H1 (cell line): ENCODE measurements around the gene MSTN. TPM values are rescaled to one million over a fixed set of nuclear protein-coding genes. Genes with fewer than 3 reads are reported as not detected.

Experiments used
- CTCF ChIA-PET: fragments of 300-600 bp; sonication (Branson Sonifier 250); formaldehyde crosslinking; loops from one replicate; lab custom pipeline; 2021; ENCODE audit not compliant: partially characterized antibody; lab: Charles Lee
- POLR2A ChIA-PET: fragments of 300-600 bp; sonication (Branson Sonifier 250); formaldehyde crosslinking; loops from one replicate; lab custom pipeline; 2021; ENCODE audit warnings: inconsistent platforms; ENCODE audit not compliant: partially characterized antibody; lab: Charles Lee
- DNase-seq, 2 experiments: peaks; one replicate each; pipeline versions ENCODE4 v3.0.0 to v3.0.0-alpha.2; 2010 to 2022; ENCODE audit warnings: low spot score in 2 of 2, low read depth in 1 of 2, mixed read lengths in 1 of 2
- FAIRE-seq: peaks from 2 replicates; lab custom pipeline; 2011; peaks lifted over from hg19 to GRCh38; lab: Jason Lieb, UNC
- H2AFZ ChIP-seq: 2 replicates; pipeline ENCODE4 v1.8.1; 2012; ENCODE audit warnings: low read length, inconsistent platforms
- H2AK5ac ChIP-seq: 2 replicates; pipeline ENCODE4 v1.6.1; 2013; ENCODE audit warnings: low read depth, low read length
- H2BK120ac ChIP-seq: replicated peaks from 2 replicates; pipeline ENCODE3; 2013; ENCODE audit warnings: low read depth, low read length, inconsistent platforms
- H2BK12ac ChIP-seq: 2 replicates; pipeline ENCODE4 v1.6.1; 2013; ENCODE audit warnings: low read depth, low read length
- H2BK15ac ChIP-seq: 2 replicates; pipeline ENCODE4 v1.6.1; 2013; ENCODE audit warnings: low read length
- H2BK20ac ChIP-seq: 2 replicates; pipeline ENCODE4 v1.6.1; 2013; ENCODE audit warnings: low read length
- H2BK5ac ChIP-seq: 2 replicates; pipeline ENCODE4 v1.6.1; 2013; ENCODE audit warnings: low read depth, low read length
- H3K14ac ChIP-seq: 2 replicates; pipeline ENCODE4 v1.6.1; 2013; ENCODE audit warnings: inconsistent platforms; ENCODE audit not compliant: insufficient read length
- H3K18ac ChIP-seq: 2 replicates; pipeline ENCODE4 v1.6.1; 2013; ENCODE audit warnings: low read length; ENCODE audit errors: extremely low read depth
- H3K23ac ChIP-seq: 2 replicates; pipeline ENCODE4 v1.6.1; 2013; ENCODE audit warnings: inconsistent platforms; ENCODE audit not compliant: insufficient read length
- H3K23me2 ChIP-seq: 2 replicates; pipeline ENCODE4 v1.6.1; 2013; ENCODE audit warnings: low read depth, low read length
- H3K27ac ChIP-seq: 2 replicates; pipeline ENCODE4 v1.6.1; 2011; ENCODE audit warnings: low read depth, low read length, inconsistent platforms
- H3K27me3 ChIP-seq, 4 experiments: replicated peaks in 1 of 4; 1 replicate in 1 of 4; 2 replicates in 3 of 4; pipeline versions ENCODE4 v1.6.1 to v1.8.1; 2011 to 2013; ENCODE audit warnings: low read length in 3 of 4, mild to moderate bottlenecking in 3 of 4, inconsistent platforms in 2 of 4, mixed read lengths in 2 of 4, moderate library complexity in 1 of 4; ENCODE audit not compliant: control insufficient read depth in 3 of 4, insufficient read depth in 3 of 4; ENCODE audit errors: extremely low read depth in 1 of 4
- H3K36me3 ChIP-seq, 4 experiments: 2 replicates each; pipeline versions ENCODE4 v1.6.1 to v1.8.1; 2011 to 2013; ENCODE audit warnings: mild to moderate bottlenecking in 4 of 4, low read length in 3 of 4, moderate library complexity in 2 of 4, control low read depth in 1 of 4, inconsistent platforms in 1 of 4; ENCODE audit not compliant: insufficient read depth in 4 of 4, control insufficient read depth in 2 of 4
- H3K4ac ChIP-seq: replicated peaks from 2 replicates; pipeline ENCODE3; 2013; ENCODE audit warnings: low read length, low read depth, mixed read lengths, inconsistent platforms; ENCODE audit not compliant: insufficient read length
- H3K4me1 ChIP-seq, 4 experiments: replicated peaks in 1 of 4; 1 replicate in 1 of 4; 2 replicates in 3 of 4; pipeline versions ENCODE4 v1.6.1 to v1.8.1; 2011 to 2013; ENCODE audit warnings: low read length in 3 of 4, inconsistent platforms in 2 of 4, mixed read lengths in 1 of 4; ENCODE audit not compliant: insufficient read depth in 4 of 4, control insufficient read depth in 3 of 4
- H3K4me2 ChIP-seq, 2 experiments: 2 replicates each; pipeline versions ENCODE4 v1.6.1 to v1.8.1; 2011 to 2013; ENCODE audit warnings: low read depth in 2 of 2, low read length in 2 of 2, control low read depth in 1 of 2, inconsistent platforms in 1 of 2, mild to moderate bottlenecking in 1 of 2; ENCODE audit not compliant: insufficient read depth in 1 of 2
- H3K4me3 ChIP-seq, 4 experiments: fragments of 200-600, 300-600 bp in 1 of 4; sonication (generic), shearing (Covaris generic), sonication (Bioruptor Twin) in 1 of 4; 2 replicates each; pipeline versions ENCODE4 v1.5.1 to v1.8.1; 2011 to 2016; ENCODE audit warnings: low read length in 4 of 4, low read depth in 3 of 4, control low read depth in 2 of 4, inconsistent platforms in 2 of 4, mild to moderate bottlenecking in 2 of 4, mixed read lengths in 1 of 4, moderate library complexity in 1 of 4; ENCODE audit not compliant: insufficient read depth in 2 of 4; ENCODE audit errors: extremely low read depth in 1 of 4
- H3K56ac ChIP-seq: replicated peaks from 2 replicates; pipeline ENCODE3; 2013; ENCODE audit warnings: low read depth, mild to moderate bottlenecking, mixed read lengths, low read length, inconsistent platforms; ENCODE audit not compliant: insufficient read length
- H3K79me1 ChIP-seq: 2 replicates; pipeline ENCODE4 v1.6.1; 2013; ENCODE audit warnings: low read depth, low read length, control low read depth
- H3K79me2 ChIP-seq, 2 experiments: 2 replicates each; pipeline versions ENCODE4 v1.6.1 to v1.8.1; 2012 to 2013; ENCODE audit warnings: low read length in 2 of 2, mild to moderate bottlenecking in 2 of 2, inconsistent platforms in 1 of 2; ENCODE audit not compliant: insufficient read depth in 2 of 2, control insufficient read depth in 1 of 2
- H3K9ac ChIP-seq, 4 experiments: replicated peaks in 1 of 4; 1 replicate in 1 of 4; 2 replicates in 3 of 4; pipeline versions ENCODE4 v1.6.1 to v1.8.1; 2011 to 2013; ENCODE audit warnings: low read depth in 3 of 4, low read length in 3 of 4, control low read depth in 2 of 4, mild to moderate bottlenecking in 2 of 4, moderate library complexity in 2 of 4, inconsistent platforms in 1 of 4; ENCODE audit errors: extremely low read depth in 1 of 4
- H3K9me3 ChIP-seq, 2 experiments: 2 replicates each; pipeline versions ENCODE4 v1.6.1 to v1.8.1; 2012 to 2013; ENCODE audit warnings: mild to moderate bottlenecking in 2 of 2, moderate library complexity in 2 of 2, control low read depth in 1 of 2, inconsistent platforms in 1 of 2, low read depth in 1 of 2, low read length in 1 of 2, mixed read lengths in 1 of 2; ENCODE audit not compliant: insufficient read depth in 2 of 2
- H4K20me1 ChIP-seq, 2 experiments: replicated peaks in 1 of 2; 2 replicates each; pipeline versions ENCODE3 to v1.8.1; 2011 to 2013; ENCODE audit warnings: inconsistent platforms in 2 of 2, low read length in 2 of 2, mild to moderate bottlenecking in 1 of 2; ENCODE audit not compliant: insufficient read depth in 2 of 2, control insufficient read depth in 1 of 2
- H4K5ac ChIP-seq: 2 replicates; pipeline ENCODE4 v1.6.1; 2013; ENCODE audit warnings: low read length, low read depth, mixed read lengths, inconsistent platforms; ENCODE audit not compliant: insufficient read length
- H4K8ac ChIP-seq: 2 replicates; pipeline ENCODE4 v1.8.0; 2013; ENCODE audit warnings: mild to moderate bottlenecking, moderate library complexity, low read length, inconsistent platforms; ENCODE audit not compliant: insufficient read depth; ENCODE audit errors: extremely low read depth
- H4K91ac ChIP-seq: replicated peaks from 2 replicates; pipeline ENCODE3; 2013; ENCODE audit warnings: low read length, mixed read lengths, inconsistent platforms; ENCODE audit not compliant: insufficient read length
- CTBP2 ChIP-seq: IDR thresholded peaks from 2 replicates; pipeline ENCODE4 v1.7.0; 2011; ENCODE audit warnings: borderline replicate concordance, mild to moderate bottlenecking, moderate library complexity, mixed read lengths, low read length; ENCODE audit not compliant: insufficient read depth, insufficient read length
- FOSL1 ChIP-seq: IDR thresholded peaks from 2 replicates; pipeline ENCODE4 v1.6.1; 2011; ENCODE audit warnings: mild to moderate bottlenecking, low read depth, low read length, moderate library complexity; ENCODE audit not compliant: insufficient read depth
- RFX5 ChIP-seq: IDR thresholded peaks from 2 replicates; pipeline ENCODE4 v1.6.1; 2011; ENCODE audit warnings: low read depth, low read length, improper control_type of control experiment, borderline replicate concordance
- RNF2 ChIP-seq: fragments of 200-900, 300-1000 bp; sonication (generic); IDR thresholded peaks from 2 replicates; pipeline ENCODE4 v1.7.1; 2016; ENCODE audit warnings: borderline replicate concordance, low read depth, mild to moderate bottlenecking, antibody characterized with exemption, low read length; ENCODE audit not compliant: poor library complexity, severe bottlenecking; ENCODE audit errors: missing control alignments
- WGBS, 2 experiments: shearing (Covaris generic) in 1 of 2; methylation state at CpG; one replicate each; pipeline versions ENCODE4 v1.1.6 to v1.1.7; 2013 to 2015; ENCODE audit warnings: low lambda C conversion rate in 2 of 2, mixed read lengths in 2 of 2, inconsistent platforms in 1 of 2, low coverage in 1 of 2, missing lambda C conversion rate in 1 of 2; ENCODE audit not compliant: insufficient replicate concordance in 2 of 2, insufficient coverage in 1 of 2, insufficient read length in 1 of 2; ENCODE audit errors: extremely low coverage in 1 of 2, missing lambda C conversion rate in 1 of 2; 5-methylcytosine and 5-hydroxymethylcytosine counted together
- polyA plus RNA-seq, 7 experiments: library from polyadenylated mRNA; depleted of rRNA in 3 of 7; stranded (reverse) in 5 of 7; unstranded in 2 of 7; fragments of >200 nt in 5 of 7; fragments of 200-250 nt in 2 of 7; gene quantifications; 1 replicate in 5 of 7; 2 replicates in 1 of 7; 4 replicates in 1 of 7; pipeline versions ENCODE4 v1.2.1 to v1.2.3, GENCODE V29; 2011 to 2013; ENCODE audit warnings: missing spikeins in 2 of 7, mixed read lengths in 2 of 7
- total RNA-seq: library from RNA; stranded (reverse); fragmentation: NEBNext Ultra II Directional; extraction: Animal tissue kit (Norgen Biotek cat#: 25700); gene quantifications from 2 replicates; pipeline ENCODE4 v1.2.1, GENCODE V29; 2021
- TF ChIP-seq, protein P1 (sequence below), 3 experiments: IDR thresholded peaks; 1 replicate in 2 of 3; 2 replicates in 1 of 3; pipeline versions ENCODE4 v1.5.1 to v1.6.1; 2011; ENCODE audit warnings: low read length in 3 of 3, mild to moderate bottlenecking in 3 of 3, inconsistent platforms in 2 of 3, low read depth in 1 of 3, moderate library complexity in 1 of 3; ENCODE audit not compliant: insufficient read depth in 1 of 3; ENCODE audit errors: control extremely low read depth in 1 of 3
- TF ChIP-seq, protein P2 (sequence below): IDR thresholded peaks from 2 replicates; pipeline ENCODE4 v1.6.1; 2012; ENCODE audit warnings: inconsistent platforms

The MSTN gene
- total and polyA plus RNA-seq, 2 of the 8 experiments (the other 6 are each of a cell fraction or from before 2014, with no cell fraction given), result not detected

DNA sequence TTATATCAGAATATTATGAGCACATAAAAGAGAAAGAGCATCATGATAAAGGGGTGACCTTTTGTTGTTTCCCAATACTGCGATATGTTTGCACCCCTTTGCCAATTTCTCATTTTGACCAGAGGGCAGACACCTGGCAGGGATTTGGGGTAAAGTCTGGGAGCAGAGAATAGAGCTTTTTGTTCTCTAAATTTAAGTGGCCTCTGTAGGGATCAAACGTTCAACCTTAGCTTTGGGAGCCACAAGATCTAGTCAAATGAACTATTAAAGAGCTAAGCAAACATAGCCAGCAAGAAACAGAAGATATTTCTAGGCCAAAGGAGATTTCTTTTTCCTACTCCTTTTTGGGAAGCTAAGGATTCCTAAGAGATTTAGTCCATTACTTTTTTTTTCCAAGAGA is 1.1 kb upstream of the MSTN start:
- H3K4ac ChIP-seq, result no peak overlapping the region
- H2AK5ac ChIP-seq, result no peak overlapping the region
- no peak overlapping the region for H3K4me2 ChIP-seq
- no peak overlapping the region for H2BK5ac ChIP-seq
- no peaks in the 10 kb centered on the region for H3K79me2 ChIP-seq
- no peak overlapping the region for H4K91ac ChIP-seq
- H3K14ac ChIP-seq, result no peak overlapping the region
- no peaks in the 10 kb centered on the region for H4K20me1 ChIP-seq
- CTCF ChIA-PET, result interaction anchor here (0.6 to 2.1 kb wide), 2 partner anchors 17 to 41 kb away, joined by 5 to 6 read pairs; no protein-coding TSS in a partner anchor
- no peak overlapping the region for H3K18ac ChIP-seq
- H3K9me3 ChIP-seq, result no peaks in the 10 kb centered on the region
- no peak overlapping the region for H4K5ac ChIP-seq
- H4K8ac ChIP-seq, result no peak overlapping the region
- H2BK12ac ChIP-seq, result no peak overlapping the region
- H3K36me3 ChIP-seq, result no peaks in the 10 kb centered on the region
- 85% methylated on average over 2 of the region's 2 CpGs; no CpG with 5 or more reads in 1 of the 2 experiments for WGBS, 2 experiments
- no peak overlapping the region for H3K56ac ChIP-seq
- no peaks in the 10 kb centered on the region for H3K23me2 ChIP-seq
- no peak for DNase-seq
- no peaks in the 10 kb centered on the region for H3K79me1 ChIP-seq
- H2BK20ac ChIP-seq, result no peak overlapping the region
- no peaks in the 10 kb centered on the region for H3K4me1 ChIP-seq
- H2BK120ac ChIP-seq, result no peak overlapping the region
- H3K27ac ChIP-seq, result no peak overlapping the region
- H2AFZ ChIP-seq, result no peak overlapping the region
- FAIRE-seq, result no peak
- no peak overlapping the region for H3K9ac ChIP-seq
- TF ChIP-seq, protein P1, sequence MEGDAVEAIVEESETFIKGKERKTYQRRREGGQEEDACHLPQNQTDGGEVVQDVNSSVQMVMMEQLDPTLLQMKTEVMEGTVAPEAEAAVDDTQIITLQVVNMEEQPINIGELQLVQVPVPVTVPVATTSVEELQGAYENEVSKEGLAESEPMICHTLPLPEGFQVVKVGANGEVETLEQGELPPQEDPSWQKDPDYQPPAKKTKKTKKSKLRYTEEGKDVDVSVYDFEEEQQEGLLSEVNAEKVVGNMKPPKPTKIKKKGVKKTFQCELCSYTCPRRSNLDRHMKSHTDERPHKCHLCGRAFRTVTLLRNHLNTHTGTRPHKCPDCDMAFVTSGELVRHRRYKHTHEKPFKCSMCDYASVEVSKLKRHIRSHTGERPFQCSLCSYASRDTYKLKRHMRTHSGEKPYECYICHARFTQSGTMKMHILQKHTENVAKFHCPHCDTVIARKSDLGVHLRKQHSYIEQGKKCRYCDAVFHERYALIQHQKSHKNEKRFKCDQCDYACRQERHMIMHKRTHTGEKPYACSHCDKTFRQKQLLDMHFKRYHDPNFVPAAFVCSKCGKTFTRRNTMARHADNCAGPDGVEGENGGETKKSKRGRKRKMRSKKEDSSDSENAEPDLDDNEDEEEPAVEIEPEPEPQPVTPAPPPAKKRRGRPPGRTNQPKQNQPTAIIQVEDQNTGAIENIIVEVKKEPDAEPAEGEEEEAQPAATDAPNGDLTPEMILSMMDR (IDR thresholded peaks at IDR 0.05; ENCODE audit: control extremely low read depth in 1 of 3, insufficient read depth in 1 of 3, low read depth in 1 of 3, low read length in 3 of 3), result no peak
- TF ChIP-seq CTBP2 (no peak), RFX5 (no peak), FOSL1 (no peak), RNF2 (no peak)
- TF ChIP-seq, protein P2, sequence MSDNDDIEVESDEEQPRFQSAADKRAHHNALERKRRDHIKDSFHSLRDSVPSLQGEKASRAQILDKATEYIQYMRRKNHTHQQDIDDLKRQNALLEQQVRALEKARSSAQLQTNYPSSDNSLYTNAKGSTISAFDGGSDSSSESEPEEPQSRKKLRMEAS, result no peak
- POLR2A ChIA-PET, result no interaction called here
- no peak overlapping the region for H3K4me3 ChIP-seq
- no peaks in the 10 kb centered on the region for H3K27me3 ChIP-seq
- no peak overlapping the region for H2BK15ac ChIP-seq
- no peak overlapping the region for H3K23ac ChIP-seq
